Measurements from ENCODE around the gene PLTP.
"Not testable (repeated sequence)": the region's sequence is repeated elsewhere in the genome, so short reads cannot be mapped to it uniquely, and the experiment has no call there.

PLTP gene

DNA sequence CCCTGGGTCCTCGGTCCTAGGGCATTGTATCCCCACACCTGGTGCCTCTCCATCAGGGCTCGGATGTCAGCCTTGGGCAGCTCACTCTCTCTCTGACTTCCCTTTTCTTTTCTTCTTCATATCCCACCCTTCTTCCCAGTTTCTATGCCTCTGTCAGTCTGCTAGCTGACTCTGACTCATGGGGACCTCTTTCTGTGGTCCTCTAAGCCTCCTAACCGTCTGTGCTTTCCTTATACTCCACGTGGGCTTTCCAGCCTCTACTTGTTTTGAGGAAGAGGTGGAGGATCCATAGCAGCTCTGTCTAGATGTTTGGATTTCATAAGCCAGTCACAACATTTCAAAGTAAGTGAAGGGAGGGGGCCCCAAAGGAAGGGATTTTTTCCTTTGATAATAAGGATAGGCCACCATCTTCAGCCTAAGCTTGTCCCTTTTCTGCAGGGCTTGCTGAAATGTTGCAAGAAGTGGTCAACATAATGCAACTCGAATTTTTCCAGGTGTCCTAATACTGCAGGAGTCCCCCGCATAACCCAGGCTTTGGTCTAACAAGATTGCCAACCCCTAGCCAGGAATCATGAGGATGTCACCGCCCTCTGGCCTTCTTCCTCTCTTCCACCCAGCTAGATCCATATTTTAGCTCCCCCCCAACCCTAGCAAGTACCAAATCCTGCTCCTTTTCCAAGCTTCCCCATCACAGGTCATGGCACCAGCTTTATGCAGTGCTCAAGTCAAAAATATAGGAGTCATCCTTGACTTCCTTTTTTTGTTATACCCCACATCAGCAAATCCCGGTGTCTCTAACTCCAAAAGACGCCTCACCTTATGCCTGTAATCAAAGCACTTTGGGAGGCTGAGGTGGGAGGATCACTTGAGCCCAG, 8.7 kb upstream of the PLTP start:
- DNase-seq (ENCODE audit: low read depth in 2 of 2), result no peak

- DNase-seq (ENCODE audit: low read depth in 2 of 2), result no peak
These were observed 7.8 kb upstream of the PLTP start for GRCh38 chr20:45919542-45920399.

GRCh38 chr20:45918779-45919537, 7.0 kb upstream of the PLTP start:
- DNase-seq (ENCODE audit: low read depth in 2 of 2), result no peak

GRCh38 chr20:45918182-45918737, 6.3 kb upstream of the PLTP start:
- no peak for DNase-seq (ENCODE audit: low read depth in 2 of 2)

DNA sequence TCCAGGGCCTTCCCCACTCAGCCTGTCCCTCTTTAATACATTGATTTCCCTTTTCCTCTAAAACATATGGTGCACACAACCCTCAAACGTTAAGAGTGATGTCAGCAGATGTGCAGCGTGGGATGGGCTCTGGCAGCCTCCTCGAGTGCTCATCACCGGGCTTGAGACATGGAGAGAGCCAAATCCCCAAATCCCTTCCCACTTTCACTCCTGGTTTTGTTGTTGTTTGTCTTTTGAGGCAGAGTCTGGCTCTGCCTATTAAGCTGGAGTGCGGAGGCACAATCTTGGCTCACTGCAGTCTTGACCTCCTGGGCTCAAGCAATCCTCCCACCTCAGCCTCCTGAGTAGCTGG, 5.8 kb upstream of the PLTP start:
- no peak for DNase-seq (ENCODE audit: low read depth in 2 of 2)

DNA sequence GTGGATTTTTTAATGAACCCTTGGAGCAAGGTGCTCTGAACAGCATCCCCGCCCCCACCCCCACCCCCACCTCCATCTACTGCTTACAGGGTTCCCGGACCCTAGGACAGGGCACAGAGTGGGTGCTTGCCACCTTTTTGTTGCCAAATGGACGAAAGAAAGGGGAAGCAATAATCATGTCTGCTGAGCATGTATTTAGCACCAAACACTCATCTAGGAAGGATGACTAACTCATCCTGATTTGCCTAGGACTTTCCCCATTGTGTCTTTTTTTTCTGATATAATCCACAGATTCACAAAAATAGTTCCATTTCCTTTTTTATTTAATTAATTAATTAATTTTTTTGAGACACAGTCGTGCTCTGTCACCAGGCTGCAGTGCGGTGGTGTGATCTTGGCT, 1.2 kb upstream of the PLTP start:
- no peak for DNase-seq (ENCODE audit: low read depth in 2 of 2)

- no peak for DNase-seq (ENCODE audit: low read depth in 2 of 2)
These were observed 358 bp upstream of the PLTP start for GRCh38 chr20:45912344-45912682.

DNA sequence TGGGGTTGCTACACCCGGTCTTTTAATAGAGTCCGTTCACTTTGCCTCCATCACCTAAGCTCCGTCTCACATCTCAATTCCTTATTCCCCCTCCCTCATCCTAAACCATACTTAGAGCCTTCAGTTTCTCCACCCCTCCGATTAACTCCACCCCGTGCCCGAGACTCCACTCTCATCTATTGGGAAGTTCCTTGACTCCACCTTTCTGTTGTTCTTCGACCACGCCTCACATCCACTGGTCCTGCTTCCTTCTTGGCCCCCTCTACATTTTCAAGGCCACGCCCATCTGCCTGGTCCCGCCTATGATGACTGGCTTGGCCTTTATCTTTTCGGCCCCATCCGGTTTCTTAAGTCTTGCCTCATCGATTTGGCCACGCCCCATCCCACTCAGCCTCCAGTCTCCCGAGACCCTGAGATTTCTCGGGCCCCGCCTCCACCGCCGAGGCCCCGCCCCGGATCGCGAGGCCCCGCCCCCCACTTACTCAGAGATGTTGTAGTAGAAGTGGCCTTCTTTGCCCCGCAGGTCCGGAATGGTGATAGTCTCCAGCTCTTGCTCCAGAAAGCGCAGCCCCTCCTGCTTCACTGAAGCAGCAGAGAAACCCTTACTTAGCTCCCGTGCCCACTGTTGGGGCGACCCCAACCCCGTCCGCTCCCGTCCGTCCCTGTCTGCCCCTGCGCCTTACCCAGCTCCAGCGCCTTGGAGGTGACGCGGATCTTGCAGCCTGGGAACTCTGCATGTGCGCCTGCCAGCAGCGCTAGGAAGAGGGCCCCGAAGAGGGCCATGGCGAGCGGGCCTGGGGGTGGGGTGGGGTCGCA, 1.1 kb downstream of the PLTP start:
- DNase-seq (ENCODE audit: low read depth in 2 of 2), result peak; percentile 79

- DNase-seq (ENCODE audit: low read depth in 2 of 2), result no peak
These were observed 1.9 kb downstream of the PLTP start for GRCh38 chr20:45909817-45910669.

DNA sequence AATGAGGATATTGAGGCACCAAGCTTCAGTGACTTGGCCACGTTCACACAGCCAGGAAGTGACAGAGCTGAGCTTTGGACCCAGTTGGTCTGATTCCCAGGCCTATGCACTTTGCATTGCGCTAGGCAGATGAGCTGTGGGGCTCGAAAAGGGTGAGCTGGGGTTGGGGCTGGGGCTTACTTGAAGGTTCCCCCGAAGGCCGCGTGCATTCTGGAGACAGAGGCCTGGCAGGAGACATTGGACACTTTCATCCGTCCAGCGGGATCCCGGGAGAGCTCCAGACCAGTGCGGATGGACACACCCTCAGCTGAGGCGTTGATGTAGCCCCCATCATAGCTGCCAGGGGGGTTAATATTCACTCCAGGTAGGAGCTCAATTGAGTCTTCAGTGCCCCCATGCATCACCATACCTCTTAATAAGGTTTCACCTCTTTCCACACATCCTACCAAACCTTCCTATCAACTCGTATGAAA, 2.6 kb downstream of the PLTP start:
- DNase-seq (ENCODE audit: low read depth in 2 of 2), result no peak

DNA sequence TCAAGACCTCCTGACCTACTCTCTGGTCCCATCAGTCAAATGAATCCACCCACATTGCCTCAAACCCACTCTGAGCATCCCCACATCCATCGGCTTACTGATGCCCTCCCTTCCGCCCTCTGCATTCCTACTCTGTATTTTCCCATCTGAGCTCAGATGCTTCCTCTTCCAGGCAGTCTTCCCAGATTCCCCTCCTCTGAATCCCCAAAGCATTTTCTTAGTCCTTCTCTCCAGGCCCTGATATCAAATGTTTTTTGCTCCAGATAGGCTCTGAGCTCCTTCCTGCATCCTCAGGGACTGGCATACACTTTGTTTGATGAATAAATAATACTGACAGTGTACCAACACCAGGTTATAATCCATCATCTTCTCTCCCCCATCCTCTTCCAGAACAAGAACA, 3.9 kb downstream of the PLTP start:
- DNase-seq (ENCODE audit: low read depth in 2 of 2), result no peak

DNA sequence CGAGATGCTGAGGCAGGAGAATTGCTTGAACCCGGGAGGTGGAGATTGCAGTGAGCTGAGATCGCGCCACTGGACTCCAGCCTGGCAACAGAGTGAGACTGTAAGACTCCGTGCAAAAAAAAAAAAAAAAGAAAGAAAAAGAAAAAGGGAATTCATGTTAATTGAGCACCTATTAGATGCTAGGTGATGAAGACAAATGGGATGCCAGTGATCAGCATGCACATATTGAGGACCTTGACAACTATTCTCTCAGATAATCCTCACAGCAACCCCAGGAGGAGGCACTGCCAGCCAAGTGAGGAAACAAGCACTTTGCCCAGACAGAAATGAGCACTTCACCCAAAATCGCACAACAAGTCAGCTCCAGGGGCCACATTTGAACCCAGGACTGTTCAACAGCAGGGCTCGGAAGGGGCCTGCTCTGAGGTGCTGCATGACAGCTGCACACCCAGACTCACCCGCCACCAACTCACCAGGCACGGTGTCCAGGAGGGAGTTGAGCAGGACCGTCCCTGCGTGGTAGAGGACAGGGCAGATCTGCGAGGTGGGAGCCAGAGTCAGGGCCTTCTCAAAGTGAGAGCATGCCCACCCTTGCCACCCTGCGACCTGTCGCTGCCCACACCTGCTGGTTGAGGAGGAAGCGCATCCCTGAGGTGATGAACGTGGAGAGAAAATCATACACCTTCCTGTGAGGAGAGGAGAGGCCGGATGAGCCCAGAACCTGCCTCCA, 4.6 kb downstream of the PLTP start:
- no peak for DNase-seq (ENCODE audit: low read depth in 2 of 2)

DNA sequence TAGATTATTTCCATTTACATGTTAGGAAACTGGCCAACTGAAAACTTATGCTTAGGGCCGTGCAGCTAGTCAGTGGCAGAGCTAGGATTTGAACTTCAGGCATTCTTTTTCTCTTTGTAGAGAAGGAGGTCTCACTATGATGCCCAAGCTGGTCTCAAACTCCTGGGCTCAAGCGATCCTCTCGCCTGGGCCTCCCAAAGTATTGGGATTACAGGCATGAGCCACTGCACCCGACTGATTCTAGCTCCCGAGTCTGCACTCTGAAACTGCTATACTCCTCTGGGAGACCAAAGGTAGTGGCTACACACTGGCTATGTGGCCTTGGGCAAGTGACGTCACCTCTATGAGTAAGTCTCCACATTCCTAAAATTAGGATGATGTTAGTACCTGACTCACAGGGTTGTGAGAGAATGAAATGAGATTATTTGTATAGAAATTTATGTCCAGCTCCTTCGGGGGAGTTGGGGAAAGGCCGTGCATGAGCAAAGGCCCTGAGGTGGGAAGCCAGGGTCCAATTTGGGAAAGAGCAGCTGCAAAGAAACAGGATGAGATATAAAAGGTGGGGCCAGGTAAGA, 6.4 kb downstream of the PLTP start:
- no peak for DNase-seq (ENCODE audit: low read depth in 2 of 2)

DNA sequence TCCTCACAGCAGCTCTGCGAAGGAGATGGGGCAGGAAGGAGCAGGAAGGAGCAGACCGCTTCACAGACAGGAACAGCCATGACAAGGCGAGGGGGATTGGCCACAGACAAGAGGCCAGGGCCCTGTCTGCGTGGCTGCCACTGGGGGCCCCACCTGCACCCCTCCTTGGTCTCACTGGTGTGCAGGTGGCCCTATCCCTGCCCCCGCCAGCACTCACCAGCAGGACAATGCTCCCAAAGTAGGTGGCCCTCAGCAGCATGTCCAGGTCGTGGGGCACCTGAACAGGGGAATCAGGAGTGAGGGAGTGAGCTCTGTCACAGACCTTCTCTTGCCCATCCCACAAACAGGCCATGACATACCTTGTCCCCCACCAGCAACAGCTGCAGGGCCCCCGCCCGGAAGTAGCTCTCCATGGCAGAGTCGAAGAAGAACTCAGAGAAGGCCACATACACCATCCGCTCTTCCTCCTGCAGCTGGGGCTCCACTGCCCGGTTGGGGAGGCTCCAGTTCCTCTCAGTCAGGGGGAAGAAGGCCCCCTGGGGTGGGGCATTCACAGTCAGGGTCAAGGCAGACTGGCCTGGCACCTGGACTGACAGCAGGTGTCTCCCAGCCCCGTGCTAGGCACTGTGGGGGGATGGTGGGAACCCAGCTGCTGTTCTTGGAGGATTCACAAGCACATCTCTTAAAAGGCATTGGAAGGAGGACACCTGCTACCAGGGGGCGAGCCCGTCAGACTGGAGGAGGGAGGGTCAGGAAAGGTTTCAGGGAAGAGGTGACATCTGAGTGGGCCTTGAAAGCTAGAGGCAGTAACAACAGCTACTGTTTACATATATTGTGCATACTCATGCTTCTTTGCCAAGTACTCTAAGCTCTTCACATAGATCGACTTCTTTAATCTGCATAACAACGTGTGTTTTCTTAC, 7.1 kb downstream of the PLTP start:
- DNase-seq (ENCODE audit: low read depth in 2 of 2), result no peak

DNA sequence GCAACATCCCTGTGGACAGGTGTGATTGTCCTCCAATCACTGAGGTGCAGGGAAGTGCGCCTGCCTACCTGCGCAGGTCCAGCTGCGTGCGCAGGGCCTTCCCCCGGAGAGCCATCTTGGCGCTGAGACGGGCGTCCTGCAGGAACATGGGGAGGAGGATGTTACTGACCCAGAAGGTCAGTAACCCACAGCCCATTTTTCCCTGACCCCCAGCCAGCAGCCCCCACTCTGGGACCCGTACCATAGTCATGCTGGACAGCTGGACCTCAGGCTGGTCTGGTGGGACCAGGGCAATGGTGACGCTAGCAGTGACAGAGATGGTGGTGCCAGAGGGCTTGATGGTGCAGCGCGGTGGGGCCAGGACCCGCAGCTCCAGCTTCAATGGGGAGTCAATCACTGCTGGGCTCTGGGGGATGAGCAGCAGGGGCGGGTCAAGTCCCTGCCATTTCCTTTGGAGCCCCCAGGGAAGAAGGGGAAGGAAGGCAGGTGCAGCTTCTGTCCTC, 9.7 kb downstream of the PLTP start:
- DNase-seq (ENCODE audit: low read depth in 2 of 2), result no peak

DNA sequence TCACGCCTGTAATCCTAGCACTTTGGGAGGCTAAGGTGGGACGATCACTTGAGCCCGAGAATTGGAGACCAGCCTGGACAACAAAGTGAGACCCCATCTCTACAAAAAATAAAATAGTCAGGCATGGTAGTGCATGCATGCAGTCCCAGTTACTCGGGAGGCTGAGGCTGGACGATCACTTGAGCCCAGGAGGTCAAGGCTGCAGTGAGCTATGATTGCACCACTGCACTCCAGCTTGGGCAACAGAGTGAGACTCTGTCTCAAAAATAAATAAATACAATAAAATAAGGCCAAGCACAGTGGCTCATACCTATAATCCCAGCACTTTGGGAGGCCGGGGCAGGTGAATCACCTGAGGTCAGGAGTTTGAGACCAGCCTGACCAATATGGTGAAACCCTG, 10.6 kb downstream of the PLTP start:
- DNase-seq (ENCODE audit: low read depth in 2 of 2), result not testable (repeated sequence)

DNA sequence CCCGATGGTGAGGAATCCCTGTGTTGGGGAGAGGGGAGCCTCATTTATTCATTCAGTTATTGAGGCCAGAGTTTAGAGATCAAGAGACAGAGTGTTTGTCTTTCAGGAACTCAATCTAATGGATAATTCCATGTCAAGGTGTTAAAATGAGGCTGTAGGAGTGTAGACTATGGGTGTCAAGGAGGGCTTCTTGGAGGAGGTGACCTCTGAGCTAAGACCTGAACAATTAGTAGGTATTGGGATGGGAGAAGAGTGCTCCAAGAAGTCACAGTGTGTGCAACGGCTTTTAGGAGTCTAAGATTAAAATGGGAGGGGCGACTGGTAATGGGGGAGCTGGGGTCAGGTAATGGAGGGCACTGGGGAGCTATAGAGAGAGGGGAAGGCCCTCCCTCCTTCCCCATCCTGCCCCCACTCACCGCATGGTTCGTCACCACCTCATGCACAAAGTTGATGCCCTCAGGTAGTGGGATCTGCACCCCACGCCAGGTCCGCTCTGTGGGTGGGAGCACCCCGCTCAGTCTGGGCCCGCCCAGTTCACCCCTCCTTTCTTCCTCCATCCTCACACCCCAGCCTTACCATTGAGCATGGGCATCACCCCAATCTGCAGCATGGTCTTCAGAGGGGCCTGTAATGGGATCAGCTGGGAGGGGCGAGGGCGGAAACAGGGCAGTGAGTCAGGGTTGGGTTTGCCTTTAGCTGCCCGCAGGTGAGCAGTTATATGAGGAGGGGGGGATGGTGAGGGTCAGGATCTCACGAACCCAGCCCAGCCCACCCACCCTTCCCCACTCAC, 12.7 kb downstream of the PLTP start:
- DNase-seq (ENCODE audit: low read depth in 2 of 2), result no peak
